IPS-NIHi11 (cell line): ENCODE data around the gene TBC1D5.
"Not testable (repeated sequence)": the region's sequence is repeated elsewhere in the genome, so short reads cannot be mapped to it uniquely, and the experiment has no call there.

ENCODE experiments used
- DNase-seq: peaks from one replicate; pipeline ENCODE4 v3.0.0; 2012; ENCODE audit warnings: mixed read lengths, low spot score

Gene TBC1D5

DNA sequence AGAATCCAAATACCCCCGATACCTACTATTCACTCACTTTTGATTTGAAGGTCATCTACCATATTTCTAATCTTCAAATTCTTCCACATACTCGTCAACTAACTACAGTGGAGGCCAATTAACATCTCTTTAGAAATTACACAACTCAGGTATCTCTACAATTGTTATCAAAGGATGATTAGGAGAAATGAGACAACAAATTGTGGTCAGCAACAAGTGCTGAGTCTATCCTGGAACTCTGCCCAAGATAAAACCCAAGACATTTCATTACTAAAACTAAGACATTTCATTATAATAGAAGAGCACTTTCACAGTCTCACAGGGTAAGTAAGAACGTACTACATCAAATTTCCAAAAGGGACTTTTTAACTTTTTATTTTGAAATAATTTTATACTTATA is 100.0 kb downstream of the TBC1D5 start:
- no peak for DNase-seq

DNA sequence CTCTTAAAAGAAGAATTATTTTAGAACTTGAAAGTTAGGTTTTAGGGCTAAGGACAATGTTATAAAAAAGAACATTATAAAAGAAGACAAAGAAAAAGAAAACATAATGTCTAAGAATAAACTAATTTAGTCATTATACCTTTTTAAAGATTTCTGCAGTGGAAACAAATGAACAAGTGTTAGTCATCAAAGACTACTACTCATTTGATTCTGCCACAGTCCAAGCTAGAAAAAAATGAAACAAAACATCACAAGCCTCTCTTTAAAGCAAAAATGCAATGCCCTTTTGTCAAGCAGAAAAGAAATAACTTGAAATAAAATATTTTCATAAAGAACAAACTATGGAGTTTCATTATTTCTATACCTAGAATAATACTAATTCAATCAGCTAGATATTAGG is 102.0 kb downstream of the TBC1D5 start:
- DNase-seq = no peak

DNA sequence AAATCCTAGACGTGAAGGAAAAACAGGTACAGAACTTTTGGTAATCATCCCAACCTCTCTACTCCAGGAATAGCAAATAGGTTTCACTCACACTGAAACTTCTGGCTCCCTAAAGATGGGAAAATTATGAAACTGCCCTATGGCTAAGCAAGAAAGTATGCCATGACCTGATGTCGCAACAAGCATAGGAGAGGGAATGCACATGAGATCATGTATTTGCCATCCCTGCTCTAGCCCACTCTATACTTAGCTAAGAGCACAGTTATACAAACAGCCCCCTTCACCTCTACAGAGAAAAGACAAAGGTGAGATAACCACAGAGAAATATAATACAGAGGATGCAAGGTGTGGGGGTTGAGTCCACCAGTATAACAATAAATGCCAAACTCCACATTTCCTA is 102.7 kb downstream of the TBC1D5 start:
- no peak for DNase-seq

DNA sequence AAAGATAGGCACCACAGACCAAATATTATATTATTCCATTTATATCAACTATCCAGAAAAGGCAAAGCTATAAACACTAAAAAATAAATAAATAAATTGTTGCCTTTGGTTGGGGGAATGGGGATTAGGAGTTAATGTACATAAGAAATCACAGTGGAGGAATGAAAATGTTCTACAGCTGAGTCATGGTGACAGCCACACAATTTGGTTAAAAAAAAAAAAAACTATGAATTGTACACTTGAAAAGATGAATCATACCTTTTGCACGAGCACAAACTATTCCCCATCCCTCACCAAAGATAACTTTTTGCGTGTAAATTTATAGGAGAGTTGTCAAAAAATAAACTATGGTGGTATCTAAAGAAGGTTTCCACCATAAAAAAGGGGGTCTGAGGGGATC is 103.2 kb downstream of the TBC1D5 start:
- DNase-seq = no peak

DNA sequence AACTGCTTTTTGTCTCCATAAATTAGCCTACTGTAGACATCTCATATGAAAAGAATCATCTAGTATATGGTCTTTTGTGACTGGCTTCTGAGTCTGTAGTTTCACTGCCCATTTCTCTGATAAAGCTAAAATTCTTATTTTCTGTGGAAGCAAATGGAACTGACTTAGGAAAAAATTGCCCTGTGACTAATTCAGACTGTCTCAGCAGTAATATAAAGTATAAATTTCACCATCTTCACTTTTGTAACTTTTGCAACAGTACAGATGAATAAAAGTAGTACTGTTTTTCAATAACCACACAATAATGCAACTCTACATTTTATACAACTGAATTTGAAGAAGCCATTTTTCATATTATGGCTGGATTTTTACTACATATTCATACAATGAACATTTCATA is 104.1 kb downstream of the TBC1D5 start:
- no peak for DNase-seq

DNA sequence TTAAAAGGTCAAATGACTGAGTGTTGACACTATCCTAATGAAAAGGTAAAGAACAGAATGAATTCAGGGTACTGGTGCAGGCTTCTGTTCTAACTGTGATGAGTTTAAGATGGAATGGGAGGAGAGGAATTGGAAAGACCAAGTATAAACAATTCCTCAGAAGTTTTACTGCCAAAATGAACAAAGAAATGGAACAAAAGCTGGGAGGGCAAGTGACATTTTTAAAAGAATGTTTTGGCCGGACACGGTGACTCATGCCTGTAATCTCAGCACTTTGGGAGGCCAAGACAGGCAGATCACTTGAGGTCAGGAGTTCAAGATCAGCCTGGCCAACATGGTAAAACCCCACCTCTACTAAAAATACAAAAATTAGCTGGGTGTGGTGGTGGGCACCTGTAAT is 106.8 kb downstream of the TBC1D5 start:
- not testable (repeated sequence) for DNase-seq

DNA sequence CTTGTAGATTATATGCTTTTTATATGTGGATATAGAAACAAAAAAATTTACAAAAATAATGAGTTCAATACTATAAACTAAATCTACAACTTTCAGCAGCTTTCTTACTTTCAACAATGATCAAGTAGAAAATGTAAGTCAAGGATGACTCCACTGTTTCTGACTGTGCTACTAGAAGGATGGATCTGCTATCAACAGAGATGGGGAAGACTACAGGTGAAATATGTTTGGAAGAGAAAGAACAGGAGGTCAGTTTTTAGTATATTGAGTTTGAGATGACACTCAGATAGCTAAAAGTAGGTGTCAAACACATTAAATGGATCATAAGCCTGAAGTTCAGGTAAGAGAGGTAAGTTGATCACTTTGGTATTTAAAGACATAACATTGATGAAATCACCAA is 107.5 kb downstream of the TBC1D5 start:
- DNase-seq = no peak

DNA sequence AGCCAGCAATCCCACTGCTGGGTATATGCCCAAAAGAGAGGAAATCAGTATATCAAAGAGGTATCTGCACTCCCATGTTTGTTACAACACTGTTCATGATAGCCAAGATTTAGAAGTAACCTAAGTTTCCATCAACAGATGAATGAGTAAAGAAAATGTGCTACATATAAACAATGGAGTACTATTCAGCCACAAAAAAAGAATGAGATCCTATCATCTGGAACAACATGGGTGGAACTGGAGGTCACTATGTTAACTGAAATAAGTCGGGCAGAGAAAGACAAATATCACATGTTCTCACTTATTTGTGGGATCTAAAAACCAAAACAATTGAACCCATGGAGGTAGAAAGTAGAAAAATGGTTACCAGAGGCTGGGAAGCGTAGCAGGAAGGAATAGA is 108.2 kb downstream of the TBC1D5 start:
- DNase-seq = no peak

DNA sequence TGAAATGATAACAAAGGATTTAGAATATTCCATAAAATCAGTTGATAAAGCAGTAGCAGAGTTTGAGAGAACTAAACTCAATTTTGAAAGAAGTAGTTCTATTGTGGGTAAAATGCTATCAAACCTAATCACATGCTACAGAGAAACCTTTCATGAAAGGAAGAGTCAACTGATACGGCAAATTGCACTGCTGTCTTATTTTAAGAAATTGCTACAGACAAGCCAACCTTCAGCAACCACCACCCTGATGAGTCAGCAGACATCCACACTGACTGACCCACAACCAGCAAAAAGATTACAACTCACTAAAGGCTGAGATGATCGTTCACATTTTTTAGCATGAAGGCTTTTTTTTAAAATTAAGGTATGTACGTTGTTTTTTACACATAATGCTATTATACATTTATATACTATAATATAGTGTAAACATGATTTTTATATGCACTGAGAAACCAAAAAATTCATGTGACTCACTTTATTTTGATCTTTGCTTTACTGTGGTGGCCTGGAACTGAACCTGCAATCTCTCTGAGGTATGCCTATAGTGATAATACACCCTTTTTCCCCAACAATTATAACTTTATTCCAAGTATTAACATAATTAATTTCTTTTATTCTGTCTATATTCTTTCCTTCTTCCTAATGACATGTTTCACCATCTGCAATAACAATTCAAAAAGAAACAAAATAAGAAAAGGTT is 109.9 kb downstream of the TBC1D5 start:
- DNase-seq = no peak

DNA sequence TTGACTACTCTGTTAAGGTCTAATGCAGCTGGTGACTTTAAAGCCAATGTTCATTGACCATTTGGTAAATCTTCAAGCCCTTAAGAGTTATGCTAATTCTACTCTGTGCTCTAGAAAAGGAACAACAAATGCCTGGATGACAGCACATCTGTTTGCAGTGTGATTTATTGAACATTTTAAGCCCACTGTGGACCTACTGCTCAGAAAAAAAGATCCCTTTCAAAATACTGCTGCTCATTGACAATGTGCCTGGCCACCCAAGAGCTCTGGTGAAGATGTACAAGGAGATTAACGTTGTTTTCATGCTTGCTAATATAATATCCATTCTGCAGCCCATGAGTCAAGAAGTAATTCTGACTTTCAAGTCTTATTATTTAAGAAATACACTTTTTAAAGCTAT is 110.8 kb downstream of the TBC1D5 start:
- DNase-seq = no peak

DNA sequence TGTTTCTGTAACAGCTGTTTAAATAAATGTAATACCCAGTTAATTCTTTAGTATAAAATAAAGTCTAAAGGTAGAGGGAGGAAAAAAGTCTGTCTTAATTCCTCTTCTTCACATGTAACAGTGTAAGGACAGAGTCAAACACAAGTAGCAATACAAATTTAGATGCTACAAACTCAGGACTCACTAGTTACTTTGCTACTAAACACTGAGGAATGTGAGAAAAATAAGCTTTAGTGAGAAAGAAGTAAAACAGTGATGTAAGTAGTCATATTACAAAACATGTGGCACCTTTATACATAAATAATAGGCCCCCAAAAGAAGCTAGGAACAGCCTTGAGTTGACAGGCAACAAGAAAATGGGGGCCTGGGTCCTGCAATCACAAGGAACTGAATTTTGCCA is 113.0 kb downstream of the TBC1D5 start:
- no peak for DNase-seq

DNA sequence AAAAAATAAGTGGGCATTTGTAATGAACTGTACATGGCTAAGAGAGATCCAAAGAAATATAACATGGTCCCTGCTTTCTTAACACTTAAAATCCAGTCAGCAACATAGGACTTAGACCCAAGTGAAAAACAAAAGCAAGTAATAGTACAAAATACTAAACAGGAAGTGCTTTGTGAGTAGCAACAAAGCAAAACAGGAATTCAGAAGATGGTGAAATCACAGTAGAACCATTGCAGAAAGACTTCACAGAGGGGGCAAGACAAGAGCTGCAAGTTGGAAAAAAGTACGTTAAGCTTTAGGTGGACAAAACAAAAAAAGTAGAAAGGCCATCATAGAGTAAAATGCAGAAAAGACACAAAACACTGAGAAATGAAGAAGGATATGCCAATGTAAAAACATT is 116.0 kb downstream of the TBC1D5 start:
- DNase-seq = no peak

DNA sequence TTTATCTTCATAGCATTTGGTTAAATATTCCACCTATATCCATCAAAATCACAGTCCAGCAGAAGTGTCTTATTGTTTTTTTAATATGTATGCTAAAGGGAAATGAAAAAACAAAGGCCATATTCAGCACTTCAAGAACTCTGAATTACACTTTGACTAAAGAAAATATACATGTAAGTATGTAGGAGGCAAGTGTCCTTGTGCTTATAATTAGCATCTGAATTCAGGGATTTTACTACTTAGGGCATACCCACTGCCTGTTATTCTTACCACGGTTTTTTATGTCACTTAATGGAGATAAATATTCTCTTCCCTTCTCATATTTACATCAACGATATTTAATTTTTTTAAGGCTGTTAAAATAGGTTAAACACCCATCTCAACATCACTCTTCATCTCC is 117.3 kb downstream of the TBC1D5 start:
- DNase-seq = no peak

DNA sequence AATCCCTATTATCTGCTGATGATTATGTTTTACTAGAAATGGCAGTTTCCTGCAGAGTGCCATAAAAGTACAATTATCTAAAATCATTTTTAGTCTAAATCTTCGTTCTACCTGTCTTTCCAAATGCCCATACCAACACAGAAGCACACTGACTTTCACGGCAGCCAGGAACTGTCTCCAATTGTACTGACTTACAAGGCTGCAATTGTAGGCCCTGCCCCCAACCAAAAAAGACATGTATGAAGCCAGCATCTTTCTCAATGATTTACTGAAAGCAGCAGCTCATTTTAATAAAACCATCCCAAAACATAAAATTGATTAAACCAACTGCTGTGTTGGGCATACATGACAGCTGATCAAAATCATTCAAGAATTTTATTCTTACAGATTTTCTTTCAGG is 119.0 kb downstream of the TBC1D5 start:
- no peak for DNase-seq

DNA sequence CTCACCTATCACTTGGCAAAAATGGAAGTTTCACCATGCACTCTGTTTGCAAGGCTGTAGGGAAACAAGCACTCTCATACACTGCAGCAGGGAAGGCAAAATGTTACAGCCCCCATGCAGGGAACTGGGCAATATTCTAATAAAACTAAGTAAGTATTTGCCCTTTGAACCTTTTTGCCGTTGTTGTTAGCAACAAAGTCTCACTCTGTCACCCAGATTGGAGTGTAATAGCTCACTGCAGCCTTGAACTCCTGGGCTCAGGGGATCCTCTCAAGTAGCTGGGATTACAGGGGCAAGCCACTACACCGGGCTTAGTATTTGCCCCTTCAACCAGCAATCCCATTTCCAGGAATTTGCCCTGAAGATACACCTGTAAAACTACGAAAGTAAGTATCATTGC is 122.5 kb downstream of the TBC1D5 start:
- DNase-seq = no peak

DNA sequence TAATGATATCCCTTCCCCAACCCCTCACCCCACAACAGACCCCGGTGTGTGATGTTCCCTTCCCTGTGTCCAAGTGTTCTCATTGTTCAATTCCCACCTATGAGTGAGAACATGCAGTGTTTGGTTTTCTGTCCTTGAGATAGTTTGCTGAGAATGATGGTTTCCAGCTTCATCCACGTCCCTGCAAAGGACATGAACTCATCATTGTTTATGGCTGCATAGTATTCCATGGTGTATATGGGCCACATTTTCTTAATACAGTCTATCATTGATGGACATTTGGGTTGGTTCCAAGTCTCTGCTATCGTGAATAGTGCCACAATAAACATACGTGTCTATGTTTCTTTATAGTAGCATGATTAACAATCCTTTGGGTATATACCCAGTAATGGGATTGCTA is 129.4 kb downstream of the TBC1D5 start:
- not testable (repeated sequence) for DNase-seq

DNA sequence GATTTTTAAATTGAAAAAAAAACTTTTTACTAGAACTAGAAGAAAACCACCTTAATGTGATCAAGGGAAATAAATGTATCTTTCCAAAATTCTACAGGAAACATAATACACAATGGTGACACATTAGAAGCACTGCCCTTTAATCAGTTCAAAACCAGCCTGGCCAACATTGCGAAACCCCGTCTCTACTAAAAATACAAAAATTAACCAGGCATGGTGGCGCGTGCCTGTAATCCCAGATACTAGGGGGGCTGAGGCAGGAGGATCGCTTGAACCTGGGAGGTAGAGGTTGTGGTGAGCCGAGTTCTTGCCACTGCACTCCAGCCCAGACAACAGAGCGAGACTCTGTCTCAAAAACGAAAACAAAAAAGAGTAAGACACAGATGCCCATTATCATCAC is 134.5 kb downstream of the TBC1D5 start:
- DNase-seq = no peak

DNA sequence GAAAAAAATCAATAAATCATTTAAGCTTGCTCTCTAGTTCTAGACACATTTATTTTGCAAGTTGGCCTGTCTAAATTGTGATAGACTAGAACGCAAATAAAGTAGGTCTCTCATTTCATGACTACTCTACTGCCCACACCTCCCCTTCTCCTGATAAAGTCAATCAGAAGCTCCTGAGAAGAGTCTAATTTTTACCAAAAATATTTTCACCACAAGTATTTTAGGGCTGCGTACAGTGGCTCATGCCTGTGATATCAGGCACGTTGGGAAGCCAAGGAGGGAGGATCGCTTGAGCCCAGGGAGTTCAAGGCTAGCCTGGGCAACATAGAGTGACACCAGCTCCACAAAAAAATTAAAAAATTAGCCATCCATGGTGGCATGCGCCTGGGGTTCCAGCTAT is 136.5 kb downstream of the TBC1D5 start:
- DNase-seq = no peak

DNA sequence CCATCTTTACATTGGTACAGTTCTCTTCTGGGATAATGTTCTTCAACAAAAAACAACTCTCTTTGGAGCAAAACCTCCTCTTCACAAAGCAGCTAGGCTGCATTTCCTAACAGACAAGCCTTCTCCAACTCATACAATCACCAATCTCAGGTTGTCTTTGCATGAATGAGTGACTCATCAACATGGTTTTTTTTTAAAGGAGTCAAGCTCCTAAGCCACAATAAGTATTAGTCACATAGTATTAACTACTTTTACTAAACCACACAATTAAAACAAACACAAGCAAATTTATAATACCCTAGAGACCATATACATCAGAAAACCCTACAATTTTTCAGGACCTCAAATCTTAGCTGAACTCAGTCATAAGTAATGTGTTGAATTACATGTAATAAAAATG is 137.4 kb downstream of the TBC1D5 start:
- DNase-seq = no peak

DNA sequence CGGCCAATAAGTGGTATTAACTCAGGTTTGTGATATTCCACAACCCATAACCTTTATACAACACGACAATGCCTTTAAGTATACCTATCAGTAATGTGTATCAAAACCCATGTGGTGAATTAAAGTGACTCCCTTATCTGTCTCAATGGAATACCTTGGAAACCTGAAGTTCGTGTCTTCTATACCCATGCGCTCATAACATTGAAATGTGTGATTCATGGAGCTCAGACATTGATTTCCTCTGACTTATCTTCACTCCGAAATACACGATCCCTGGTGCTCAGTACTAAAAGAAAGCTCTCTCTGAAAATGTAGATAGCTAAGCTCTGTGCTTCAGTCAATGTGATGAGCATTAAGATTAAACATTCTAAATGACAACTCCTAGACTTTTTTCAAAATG is 140.3 kb downstream of the TBC1D5 start:
- no peak for DNase-seq

DNA sequence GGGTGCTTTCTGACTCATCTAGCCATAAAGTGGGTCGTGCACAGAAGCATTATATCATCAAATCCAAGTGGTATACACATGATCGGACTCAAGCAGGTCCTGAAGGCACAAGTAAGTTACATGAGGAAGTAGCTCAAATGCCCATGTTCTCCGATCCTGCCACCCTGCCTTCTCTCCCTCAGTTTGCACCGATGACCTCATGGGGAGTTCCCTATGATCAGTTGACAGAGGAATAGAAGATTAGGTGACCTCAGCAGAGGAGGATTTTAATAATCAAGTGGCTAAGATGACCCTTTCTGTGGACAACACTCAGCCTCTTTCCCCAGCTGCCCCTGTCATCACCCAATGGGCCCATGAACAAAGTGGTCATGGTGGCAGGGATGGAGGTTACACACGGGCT is 149.5 kb downstream of the TBC1D5 start:
- no peak for DNase-seq

DNA sequence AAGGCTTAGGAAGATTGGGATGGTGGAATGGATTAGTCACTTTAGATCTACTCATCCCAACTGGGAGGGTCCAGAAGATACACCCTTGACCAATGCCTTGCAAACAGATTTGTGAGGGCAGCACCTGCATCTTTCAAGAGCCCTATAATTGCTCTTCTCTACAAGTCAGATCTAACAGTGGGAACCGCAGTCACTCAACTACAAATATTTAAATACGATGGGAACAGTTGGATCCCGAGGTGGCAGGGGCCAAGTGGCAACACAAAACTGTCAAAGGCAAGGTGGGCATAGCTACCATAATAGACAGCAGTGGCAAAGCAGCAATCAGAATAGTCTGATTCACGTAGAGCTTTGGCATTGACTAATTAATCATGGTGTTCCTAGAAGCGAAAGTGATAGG is 152.0 kb downstream of the TBC1D5 start:
- no peak for DNase-seq

DNA sequence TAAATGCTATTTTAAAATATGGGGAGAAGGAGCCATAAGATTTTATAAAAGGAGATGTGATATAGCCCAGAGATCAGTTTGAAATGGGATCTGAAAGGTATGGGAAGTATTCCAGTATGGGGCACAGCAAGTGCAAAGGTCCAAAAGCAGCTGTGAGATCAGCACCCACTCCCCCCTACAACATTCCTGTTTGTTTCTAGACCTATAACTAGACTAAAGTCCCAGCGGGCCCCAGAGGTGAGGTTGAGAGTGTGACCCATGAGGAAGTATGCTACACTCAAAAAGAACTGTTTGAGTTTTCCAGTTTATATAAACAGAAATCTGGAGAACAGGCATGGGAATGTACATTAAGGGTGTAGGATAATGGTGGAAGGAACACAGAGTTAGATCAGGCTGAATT is 152.5 kb downstream of the TBC1D5 start:
- no peak for DNase-seq

DNA sequence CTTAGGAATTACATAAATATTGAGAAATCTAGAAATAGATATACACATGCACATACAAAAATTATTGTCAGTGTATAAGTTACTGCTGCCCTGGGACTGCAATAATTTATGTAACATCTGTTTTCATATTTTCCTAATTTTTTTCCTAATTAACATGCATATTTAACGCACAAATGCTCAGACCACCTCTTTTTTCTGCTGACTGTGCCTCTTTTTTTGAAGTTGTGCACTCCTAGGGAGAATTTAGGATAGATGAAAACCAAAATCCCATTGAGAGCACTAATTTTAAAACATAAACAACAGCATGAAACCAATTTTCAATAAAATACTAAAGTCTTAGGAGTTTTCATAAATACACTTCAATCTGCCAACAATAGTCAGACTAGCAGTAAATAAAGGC is 154.0 kb downstream of the TBC1D5 start:
- no peak for DNase-seq
